PC-9 (cell line): ENCODE measurements around the gene RTN4RL1. TPM values are rescaled to one million over a fixed set of nuclear protein-coding genes. Genes with fewer than 3 reads are reported as not detected.

Experiments used
- BruUV-seq: library from RNA; stranded (reverse); fragments of 400-500 nt; replicated peaks from 2 replicates; lab custom pipeline; 2021; lab: Mats Ljungman, UMichigan
- CTCF ChIA-PET: fragments of 300-600 bp; sonication (Branson Sonifier 250); formaldehyde crosslinking; loops from one replicate; lab custom pipeline; 2022; ENCODE audit warnings: antibody characterized with exemption; lab: Charles Lee
- POLR2A ChIA-PET: fragments of 300-600 bp; sonication (Branson Sonifier 250); formaldehyde crosslinking; loops from one replicate; lab custom pipeline; 2022; ENCODE audit warnings: antibody characterized with exemption; ENCODE audit not compliant: unreplicated experiment; lab: Charles Lee
- DNase-seq, 2 experiments: peaks; one replicate each; pipeline versions ENCODE4 v3.0.0 to v3.0.0-alpha.2; 2015 to 2022; ENCODE audit warnings: mixed read lengths in 1 of 2
- H2AFZ ChIP-seq: fragments of 200-600 bp; sonication (generic); 2 replicates; pipeline ENCODE4 v1.8.1; 2017; ENCODE audit warnings: antibody characterized with exemption
- H3F3A ChIP-seq: fragments of 200-600 bp; sonication (generic); 2 replicates; pipeline ENCODE4 v1.8.1; 2017; ENCODE audit warnings: antibody characterized with exemption, mild to moderate bottlenecking, low read depth; ENCODE audit not compliant: insufficient read depth
- H3K27ac ChIP-seq: fragments of 200-600 bp; sonication (generic); 2 replicates; pipeline ENCODE4 v1.6.1; 2016; ENCODE audit warnings: mixed run types
- H3K27me3 ChIP-seq: fragments of 200-600 bp; sonication (generic); 2 replicates; pipeline ENCODE4 v1.6.1; 2016; ENCODE audit warnings: low read depth, mixed run types; ENCODE audit not compliant: insufficient read depth
- H3K36me3 ChIP-seq: fragments of 200-600 bp; sonication (generic); 2 replicates; pipeline ENCODE4 v1.6.1; 2016; ENCODE audit warnings: low read depth, mixed run types
- H3K4me1 ChIP-seq: fragments of 200-600 bp; sonication (generic); replicated peaks from 2 replicates; pipeline ENCODE4 v1.6.1; 2016; ENCODE audit warnings: mixed run types; ENCODE audit not compliant: insufficient read depth
- H3K4me2 ChIP-seq: fragments of 200-600 bp; sonication (generic); 2 replicates; pipeline ENCODE4 v1.6.1; 2017; ENCODE audit warnings: mixed run types
- H3K4me3 ChIP-seq: fragments of 200-600 bp; sonication (generic); 2 replicates; pipeline ENCODE4 v1.6.1; 2016; ENCODE audit warnings: mixed run types
- H3K79me2 ChIP-seq: fragments of 200-600 bp; sonication (generic); 2 replicates; pipeline ENCODE4 v1.6.1; 2017; ENCODE audit warnings: low read depth, mixed run types
- H3K9me2 ChIP-seq: fragments of 200-600 bp; sonication (generic); 2 replicates; pipeline ENCODE4 v1.8.1; 2017; ENCODE audit warnings: mild to moderate bottlenecking; ENCODE audit not compliant: insufficient read depth
- H3K9me3 ChIP-seq: fragments of 200-600 bp; sonication (generic); 2 replicates; pipeline ENCODE4 v1.8.1; 2016; ENCODE audit warnings: low read depth; ENCODE audit not compliant: insufficient read depth
- H4K20me1 ChIP-seq: fragments of 200-600 bp; sonication (generic); 2 replicates; pipeline ENCODE4 v1.8.1; 2017; ENCODE audit not compliant: insufficient read depth
- CTCF ChIP-seq: fragments of 200-600 bp; sonication (generic); conservative IDR thresholded peaks from 2 replicates; pipeline ENCODE4 v1.6.1; 2017; ENCODE audit warnings: mixed run types, antibody characterized with exemption, mild to moderate bottlenecking, moderate library complexity
- EZH2 ChIP-seq: fragments of 200-600 bp; sonication (generic); IDR thresholded peaks from 2 replicates; pipeline ENCODE4 v1.8.0; 2017; ENCODE audit warnings: antibody characterized with exemption, low read depth
- intact Hi-C: fragments of 100-400 bp; cut with micrococcal nuclease; formaldehyde crosslinking; loops from one replicate; pipeline ENCODE4 v1.10.0; 2022; ENCODE audit not compliant: unreplicated experiment
- total RNA-seq: library from RNA; stranded (reverse); gene quantifications from 2 replicates; pipeline ENCODE4 v1.2.3, GENCODE V29; 2021

The RTN4RL1 gene
- total RNA-seq, 1 experiment from 2014 or later, result 0.13 TPM

- DNase-seq, result no peak
- no peak overlapping the region for H3K27ac ChIP-seq
- H3K9me3 ChIP-seq, result no peaks in the 10 kb centered on the region
- no peaks in the 10 kb centered on the region; the same call in 1 of the 2 replicates for H4K20me1 ChIP-seq
- TF ChIP-seq CTCF (no peak), EZH2 (no peak)
- no peak overlapping the region for H3K4me3 ChIP-seq
- no peaks in the 10 kb centered on the region for H3K36me3 ChIP-seq
- H3K4me1 ChIP-seq, result no peaks in the 10 kb centered on the region
- H3F3A ChIP-seq, result peaks cover 10% of the 10 kb centered on the region; the same call in 1 of the 2 replicates
- no peak overlapping the region for H3K4me2 ChIP-seq
- BruUV-seq, result no TSS peak
- ChIA-PET POLR2A (interaction anchor here (0.6 kb wide), 1 partner anchor 172 kb away, joined by 3 read pairs; no protein-coding TSS in a partner anchor), CTCF (no interaction called here)
- intact Hi-C loops, result no loop called here
- H3K79me2 ChIP-seq, result no peaks in the 10 kb centered on the region
- no peaks in the 10 kb centered on the region for H3K9me2 ChIP-seq
- no peak overlapping the region for H2AFZ ChIP-seq
- H3K27me3 ChIP-seq, result no peaks in the 10 kb centered on the region
These were observed 39.0 kb upstream of the RTN4RL1 start for GRCh38 chr17:2064147-2064489.

- POLR2A ChIA-PET, result interaction anchor here (0.6 kb wide), 1 partner anchor 172 kb away, joined by 3 read pairs; no protein-coding TSS in a partner anchor
These were observed 38.4 kb upstream of the RTN4RL1 start for GRCh38 chr17:2063261-2064146.

More at GRCh38 chr17:2063261-2064146, 38.4 kb upstream of the RTN4RL1 start:
- BruUV-seq, result no TSS peak
- Histone ChIP-seq H3K36me3 (no peaks in the 10 kb centered on the region), H3K9me2 (no peaks in the 10 kb centered on the region), H2AFZ (no peak overlapping the region), H3K4me3 (no peak overlapping the region), H3F3A (peaks cover 10% of the 10 kb centered on the region; the same call in 1 of the 2 replicates), H3K4me2 (no peak overlapping the region), H3K4me1 (no peaks in the 10 kb centered on the region), H4K20me1 (no peaks in the 10 kb centered on the region; the same call in 1 of the 2 replicates), H3K27me3 (no peaks in the 10 kb centered on the region), H3K27ac (no peak overlapping the region), H3K79me2 (no peaks in the 10 kb centered on the region), H3K9me3 (no peaks in the 10 kb centered on the region)
- no peak for TF ChIP-seq CTCF
- no peak for TF ChIP-seq EZH2
- CTCF ChIA-PET, result no interaction called here
- intact Hi-C loops, result no loop called here
- no peak for DNase-seq
